HCT116 (cell line): ENCODE measurements around the gene HIPK2. TPM values are rescaled to one million over a fixed set of nuclear protein-coding genes. Genes with fewer than 3 reads are reported as not detected.

ENCODE experiments used
- ATAC-seq: fragments of 200-7000 bp; cut with Tn5 transposase; 2 replicates; pipeline ENCODE4 v1.9.1; 2020; ENCODE audit warnings: mild to moderate bottlenecking, moderate library complexity
- BruUV-seq: library from RNA; stranded (reverse); fragments of 400-500 nt; replicated peaks from 2 replicates; lab custom pipeline; 2021; lab: Mats Ljungman, UMichigan
- CTCF ChIA-PET: fragments of 300-600 bp; sonication (Branson Sonifier 250); formaldehyde crosslinking; loops from one replicate; lab custom pipeline; 2021; ENCODE audit warnings: antibody characterized with exemption; lab: Charles Lee
- POLR2A ChIA-PET: fragments of 300-600, 350-600 bp; sonication (Branson Sonifier 250); formaldehyde crosslinking; loops from one replicate; lab custom pipeline; 2021; ENCODE audit warnings: antibody characterized with exemption; lab: Charles Lee
- RAD21 ChIA-PET, 2 experiments: fragments of 300-600 bp; sonication (Branson Sonifier 250); formaldehyde crosslinking; loops; one replicate each; lab custom pipeline; 2023; ENCODE audit warnings: low total read pairs in 2 of 2; ENCODE audit not compliant: uncharacterized antibody in 2 of 2, unreplicated experiment in 2 of 2, low non-redundant PET in 1 of 2; lab: Charles Lee
- DNase-seq: peaks from one replicate; pipeline ENCODE4 v3.0.0-alpha.2; 2010; ENCODE audit warnings: low read depth, low spot score
- H2AFZ ChIP-seq: fragments of 200-600 bp; shearing (Covaris generic), sonication (generic); 2 replicates; pipeline ENCODE4 v1.6.1; 2017; ENCODE audit warnings: low read depth, mixed run types, mixed read lengths, antibody characterized with exemption, low read length; ENCODE audit not compliant: poor library complexity, severe bottlenecking
- H3K27ac ChIP-seq: 2 replicates; pipeline ENCODE4 v1.5.1; 2012; ENCODE audit warnings: low read depth, low read length
- H3K27me3 ChIP-seq: fragments of 200-600 bp; sonication (generic); 2 replicates; pipeline ENCODE4 v1.6.1; 2016; ENCODE audit warnings: mixed run types, low read length, mixed read lengths; ENCODE audit not compliant: insufficient read depth
- H3K36me3 ChIP-seq, 2 experiments: fragments of 200-500 bp in 1 of 2; fragments of 200-600 bp in 1 of 2; sonication (Bioruptor generic) in 1 of 2; sonication (generic) in 1 of 2; 2 replicates each; pipeline versions ENCODE4 v1.5.1 to v1.6.1; 2014 to 2016; ENCODE audit warnings: low read length in 2 of 2, inconsistent platforms in 1 of 2, mixed read lengths in 1 of 2, mixed run types in 1 of 2; ENCODE audit not compliant: insufficient read depth in 2 of 2, control insufficient read depth in 1 of 2
- H3K4me1 ChIP-seq, 2 experiments: fragments of 200-600 bp in 1 of 2; sonication (generic) in 1 of 2; 2 replicates each; pipeline versions ENCODE4 v1.5.1 to v1.6.1; 2012 to 2017; ENCODE audit warnings: low read length in 2 of 2, inconsistent platforms in 1 of 2, mild to moderate bottlenecking in 1 of 2, mixed read lengths in 1 of 2, mixed run types in 1 of 2, moderate library complexity in 1 of 2; ENCODE audit not compliant: insufficient read depth in 2 of 2, control insufficient read depth in 1 of 2
- H3K4me2 ChIP-seq: fragments of 200-600 bp; sonication (generic); 2 replicates; pipeline ENCODE4 v1.6.1; 2017; ENCODE audit warnings: mixed run types, low read length, mixed read lengths
- H3K4me3 ChIP-seq, 2 experiments: fragments of 200-600 bp in 1 of 2; sonication (generic) in 1 of 2; replicated peaks in 1 of 2; 2 replicates each; pipeline ENCODE4 v1.5.1; 2011 to 2016; ENCODE audit warnings: low read length in 2 of 2, control low read depth in 1 of 2, low read depth in 1 of 2, mild to moderate bottlenecking in 1 of 2, mixed read lengths in 1 of 2, mixed run types in 1 of 2
- H3K79me2 ChIP-seq: fragments of 200-600 bp; sonication (generic); 2 replicates; pipeline ENCODE4 v1.6.1; 2017; ENCODE audit warnings: mild to moderate bottlenecking, mixed run types, low read length, moderate library complexity, mixed read lengths; ENCODE audit not compliant: insufficient read depth
- H3K9ac ChIP-seq: fragments of 200-600 bp; sonication (generic); 2 replicates; pipeline ENCODE4 v1.6.1; 2016; ENCODE audit warnings: low read length, mixed read lengths
- H3K9me2 ChIP-seq: fragments of 200-600 bp; sonication (generic), shearing (Covaris generic); 2 replicates; pipeline ENCODE4 v1.6.1; 2017; ENCODE audit warnings: mixed run types, mild to moderate bottlenecking, moderate library complexity; ENCODE audit not compliant: insufficient read depth
- H3K9me3 ChIP-seq, 2 experiments: fragments of 200-500 bp in 1 of 2; fragments of 200-600 bp in 1 of 2; sonication (Bioruptor generic) in 1 of 2; sonication (generic) in 1 of 2; 2 replicates each; pipeline ENCODE4 v1.6.1; 2014 to 2017; ENCODE audit warnings: low read length in 2 of 2, mixed read lengths in 2 of 2, inconsistent platforms in 1 of 2, low read depth in 1 of 2, mild to moderate bottlenecking in 1 of 2, mixed run types in 1 of 2, moderate library complexity in 1 of 2; ENCODE audit not compliant: control insufficient read depth in 1 of 2, insufficient read depth in 1 of 2
- H4K20me1 ChIP-seq: fragments of 200-600 bp; sonication (generic), shearing (Covaris generic); 2 replicates; pipeline ENCODE4 v1.6.1; 2017; ENCODE audit warnings: mixed run types, mild to moderate bottlenecking, moderate library complexity; ENCODE audit not compliant: insufficient read depth
- CEBPB ChIP-seq: IDR thresholded peaks from 2 replicates; pipeline ENCODE4 v1.6.1; 2012; ENCODE audit warnings: low read depth
- EGR1 ChIP-seq: IDR thresholded peaks from 2 replicates; pipeline ENCODE4 v1.6.1; 2012; ENCODE audit warnings: low read depth
- ELF1 ChIP-seq: IDR thresholded peaks from 2 replicates; pipeline ENCODE4 v1.6.1; 2012; ENCODE audit warnings: low read depth, borderline replicate concordance
- JUND ChIP-seq: IDR thresholded peaks from 2 replicates; pipeline ENCODE4 v1.6.1; 2012
- POLR2AphosphoS5 ChIP-seq: IDR thresholded peaks from 2 replicates; pipeline ENCODE4 v1.6.1; 2011; ENCODE audit warnings: mild to moderate bottlenecking, low read depth, low read length, moderate library complexity
- REST ChIP-seq: IDR thresholded peaks from 2 replicates; pipeline ENCODE4 v1.6.1; 2012; ENCODE audit warnings: low read depth
- SIN3A ChIP-seq: IDR thresholded peaks from 2 replicates; pipeline ENCODE4 v1.6.1; 2012; ENCODE audit warnings: low read depth
- TCF7L2 ChIP-seq: IDR thresholded peaks from 2 replicates; pipeline ENCODE4 v1.7.0; 2011; ENCODE audit warnings: borderline replicate concordance, inconsistent platforms; ENCODE audit not compliant: insufficient read depth, insufficient read length; ENCODE audit errors: extremely low read depth
- YY1 ChIP-seq: IDR thresholded peaks from 2 replicates; pipeline ENCODE4 v1.6.1; 2011; ENCODE audit warnings: low read length, low read depth, moderate library complexity, mild to moderate bottlenecking; ENCODE audit not compliant: insufficient replicate concordance; ENCODE audit errors: extremely low read depth
- ZBTB33 ChIP-seq: IDR thresholded peaks from 2 replicates; pipeline ENCODE4 v1.6.1; 2011; ENCODE audit warnings: mild to moderate bottlenecking, low read length, moderate library complexity; ENCODE audit not compliant: insufficient replicate concordance; ENCODE audit errors: extremely low read depth
- ZNF274 ChIP-seq: fragments of 200-500 bp; sonication (Bioruptor generic); IDR thresholded peaks from 2 replicates; pipeline ENCODE4 v1.6.1; 2014; ENCODE audit warnings: mild to moderate bottlenecking, low read depth, low read length, inconsistent platforms
- intact Hi-C: fragments of 100-400 bp; cut with micrococcal nuclease; formaldehyde crosslinking; loops from 2 replicates; pipeline ENCODE4 v1.10.0; 2022
- total RNA-seq: library from RNA; stranded (reverse); gene quantifications from one replicate; pipeline ENCODE4 v1.2.1, GENCODE V29; 2021; ENCODE audit not compliant: unreplicated experiment

Gene HIPK2
- total RNA-seq, 1 experiment from 2014 or later = 49.5 TPM

GRCh38 chr7:139643951-139644585, 133.7 kb downstream of the HIPK2 start:
- ATAC-seq (no peak), DNase-seq (no peak)
- H2AFZ ChIP-seq = no peak overlapping the region
- no peak for TF ChIP-seq POLR2AphosphoS5
- TF ChIP-seq CEBPB = no peak
- TF ChIP-seq ELF1 = no peak
- TF ChIP-seq YY1 = no peak
- TF ChIP-seq JUND = no peak
- H3K79me2 ChIP-seq = peaks cover 16% of the 10 kb centered on the region; the same call in 1 of the 2 replicates
- H3K27me3 ChIP-seq = no peaks in the 10 kb centered on the region
- no peak overlapping the region for H3K4me3 ChIP-seq
- H3K9ac ChIP-seq = no peak overlapping the region
- no peak overlapping the region for H3K4me2 ChIP-seq
- no peaks in the 10 kb centered on the region for H3K9me2 ChIP-seq
- no peaks in the 10 kb centered on the region; the same call in 1 of the 2 replicates for H4K20me1 ChIP-seq
- H3K9me3 ChIP-seq = no peaks in the 10 kb centered on the region
- intact Hi-C loops = no loop called here
- RAD21 ChIA-PET = no interaction called here
- CTCF ChIA-PET = interaction anchor here (3.5 to 5.2 kb wide), 2 partner anchors 25 to 360 kb away, joined by 19 to 55 read pairs; no protein-coding TSS in a partner anchor
- H3K36me3 ChIP-seq = 0 out of 4 replicates have a peak, but pooled peaks cover 0 to 2% of the 10 kb centered on the region in 2 experiments
- H3K27ac ChIP-seq = no peak overlapping the region
- no TSS peak for BruUV-seq
- POLR2A ChIA-PET = no interaction called here
- H3K4me1 ChIP-seq = peaks cover 0 to 14% of the 10 kb centered on the region in 2 experiments; a peak in 1 of 4 replicates

- intact Hi-C loops = no loop called here
- ATAC-seq (no peak), DNase-seq (no peak)
- Histone ChIP-seq H3K27ac (no peak overlapping the region), H3K4me1 (peaks cover 0 to 6% of the 10 kb centered on the region in 2 experiments; a peak in 1 of 4 replicates), H3K27me3 (no peaks in the 10 kb centered on the region), H2AFZ (no peak overlapping the region), H4K20me1 (no peaks in the 10 kb centered on the region; the same call in 1 of the 2 replicates), H3K36me3 (0 out of 4 replicates have a peak, but pooled peaks cover 0 to 2% of the 10 kb centered on the region in 2 experiments), H3K4me2 (no peak overlapping the region), H3K9me3 (no peaks in the 10 kb centered on the region), H3K79me2 (peaks cover 18% of the 10 kb centered on the region; the same call in 1 of the 2 replicates), H3K9me2 (no peaks in the 10 kb centered on the region), H3K9ac (no peak overlapping the region), H3K4me3 (no peak overlapping the region)
- no TSS peak for BruUV-seq
- CTCF ChIA-PET = no interaction called here
- RAD21 ChIA-PET = no interaction called here
- POLR2A ChIA-PET = no interaction called here
- no peak for TF ChIP-seq EGR1
- no peak for TF ChIP-seq REST
- no peak for TF ChIP-seq ZBTB33
- no peak for TF ChIP-seq TCF7L2
- TF ChIP-seq JUND = no peak
- no peak for TF ChIP-seq POLR2AphosphoS5
- TF ChIP-seq ZNF274 = no peak
- no peak for TF ChIP-seq SIN3A
Measured at GRCh38 chr7:139642283-139642682, 135.5 kb downstream of the HIPK2 start.
